ENCODE data around the gene FNIP1.

DNA sequence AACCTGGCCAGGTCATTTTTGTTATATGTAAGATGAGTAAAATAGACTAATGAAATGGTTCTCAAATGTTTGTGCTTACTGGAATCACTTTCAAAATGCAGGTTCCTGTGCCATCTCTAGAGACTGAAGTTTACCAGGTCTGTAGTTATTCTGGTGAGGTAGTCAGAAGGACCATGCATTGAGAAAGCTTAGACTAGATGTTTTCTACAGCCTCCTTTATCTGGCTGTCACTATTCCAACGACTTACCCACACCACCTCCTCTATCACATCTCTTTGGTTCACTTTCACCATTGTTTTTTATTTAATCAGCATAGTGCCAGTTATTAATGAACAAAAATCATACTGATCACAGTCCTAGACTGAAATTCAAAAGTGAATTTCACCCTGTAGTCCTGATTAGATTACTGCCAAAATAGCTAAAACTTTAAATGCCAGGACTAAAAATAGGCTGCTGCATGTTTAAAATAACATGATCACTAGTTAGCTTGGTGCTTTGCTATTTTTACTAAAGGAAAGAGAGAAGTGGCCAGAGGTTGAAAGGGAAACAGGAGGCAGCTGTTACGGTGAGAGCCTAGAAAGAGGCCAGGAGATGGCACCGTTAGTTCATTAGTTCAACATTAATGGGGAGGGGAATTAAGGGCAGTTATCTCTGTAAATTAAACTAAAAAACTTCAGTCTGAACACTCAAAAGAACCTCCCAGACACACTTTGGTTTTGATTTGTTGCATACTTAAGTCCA lies 13.9 kb upstream of the FNIP1 start:
- TF ChIP-seq, protein P1, sequence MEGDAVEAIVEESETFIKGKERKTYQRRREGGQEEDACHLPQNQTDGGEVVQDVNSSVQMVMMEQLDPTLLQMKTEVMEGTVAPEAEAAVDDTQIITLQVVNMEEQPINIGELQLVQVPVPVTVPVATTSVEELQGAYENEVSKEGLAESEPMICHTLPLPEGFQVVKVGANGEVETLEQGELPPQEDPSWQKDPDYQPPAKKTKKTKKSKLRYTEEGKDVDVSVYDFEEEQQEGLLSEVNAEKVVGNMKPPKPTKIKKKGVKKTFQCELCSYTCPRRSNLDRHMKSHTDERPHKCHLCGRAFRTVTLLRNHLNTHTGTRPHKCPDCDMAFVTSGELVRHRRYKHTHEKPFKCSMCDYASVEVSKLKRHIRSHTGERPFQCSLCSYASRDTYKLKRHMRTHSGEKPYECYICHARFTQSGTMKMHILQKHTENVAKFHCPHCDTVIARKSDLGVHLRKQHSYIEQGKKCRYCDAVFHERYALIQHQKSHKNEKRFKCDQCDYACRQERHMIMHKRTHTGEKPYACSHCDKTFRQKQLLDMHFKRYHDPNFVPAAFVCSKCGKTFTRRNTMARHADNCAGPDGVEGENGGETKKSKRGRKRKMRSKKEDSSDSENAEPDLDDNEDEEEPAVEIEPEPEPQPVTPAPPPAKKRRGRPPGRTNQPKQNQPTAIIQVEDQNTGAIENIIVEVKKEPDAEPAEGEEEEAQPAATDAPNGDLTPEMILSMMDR (IDR thresholded peaks at IDR 0.05; ENCODE audit: insufficient read depth, low read length, poor library complexity, severe bottlenecking), result no peak
- no peak for TF ChIP-seq EZH2phosphoT487 (conservative IDR thresholded peaks at IDR 0.05; ENCODE audit: low read length)

All from SU-DHL-6 (cell line).